Fibroblast of villous mesenchyme (primary cell): ENCODE results near the gene THSD4. TPM values are rescaled to one million over a fixed set of nuclear protein-coding genes. Genes with fewer than 3 reads are reported as not detected.

ENCODE experiments used
- DNase-seq: peaks from one replicate; pipeline ENCODE4 v3.0.0-alpha.2; 2010; ENCODE audit warnings: low read depth
- H3K4me3 ChIP-seq: 2 replicates; pipeline ENCODE4 v1.5.1; 2011; ENCODE audit warnings: low read depth, mild to moderate bottlenecking, low read length
- total RNA-seq: library from RNA; depleted of rRNA; stranded (reverse); fragments of >200 nt; gene quantifications from 2 replicates; pipeline ENCODE4 v1.2.3, GENCODE V29; 2012
- TF ChIP-seq, protein P1 (sequence below): IDR thresholded peaks from 2 replicates; pipeline ENCODE4 v1.5.1; 2012; ENCODE audit warnings: low read depth, mild to moderate bottlenecking, low read length; ENCODE audit not compliant: insufficient read depth

The THSD4 gene
- total RNA-seq, 1 donor = 76.4 TPM

DNA sequence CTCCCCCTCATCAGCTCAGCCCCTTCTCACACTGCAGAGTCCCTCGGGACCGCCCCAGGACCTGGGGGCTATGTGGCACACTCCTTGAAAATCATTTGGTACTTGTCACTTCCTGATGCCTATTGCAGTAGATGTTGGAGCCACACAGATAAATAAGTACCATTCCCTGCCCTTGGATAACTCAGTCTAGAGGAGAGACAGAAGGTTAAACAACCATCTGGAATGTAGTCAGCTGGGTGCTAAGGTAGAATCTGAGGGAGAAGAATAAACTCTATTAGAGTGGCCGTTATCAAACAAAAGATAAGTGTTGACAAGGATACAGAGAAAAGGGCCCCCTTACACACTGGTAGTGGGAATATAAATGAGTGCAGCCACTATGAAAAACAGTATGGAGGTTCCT is 582.8 kb downstream of the THSD4 start:
- no peak overlapping the region for H3K4me3 ChIP-seq
- TF ChIP-seq, protein P1, sequence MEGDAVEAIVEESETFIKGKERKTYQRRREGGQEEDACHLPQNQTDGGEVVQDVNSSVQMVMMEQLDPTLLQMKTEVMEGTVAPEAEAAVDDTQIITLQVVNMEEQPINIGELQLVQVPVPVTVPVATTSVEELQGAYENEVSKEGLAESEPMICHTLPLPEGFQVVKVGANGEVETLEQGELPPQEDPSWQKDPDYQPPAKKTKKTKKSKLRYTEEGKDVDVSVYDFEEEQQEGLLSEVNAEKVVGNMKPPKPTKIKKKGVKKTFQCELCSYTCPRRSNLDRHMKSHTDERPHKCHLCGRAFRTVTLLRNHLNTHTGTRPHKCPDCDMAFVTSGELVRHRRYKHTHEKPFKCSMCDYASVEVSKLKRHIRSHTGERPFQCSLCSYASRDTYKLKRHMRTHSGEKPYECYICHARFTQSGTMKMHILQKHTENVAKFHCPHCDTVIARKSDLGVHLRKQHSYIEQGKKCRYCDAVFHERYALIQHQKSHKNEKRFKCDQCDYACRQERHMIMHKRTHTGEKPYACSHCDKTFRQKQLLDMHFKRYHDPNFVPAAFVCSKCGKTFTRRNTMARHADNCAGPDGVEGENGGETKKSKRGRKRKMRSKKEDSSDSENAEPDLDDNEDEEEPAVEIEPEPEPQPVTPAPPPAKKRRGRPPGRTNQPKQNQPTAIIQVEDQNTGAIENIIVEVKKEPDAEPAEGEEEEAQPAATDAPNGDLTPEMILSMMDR = no peak
- no peak for DNase-seq

DNA sequence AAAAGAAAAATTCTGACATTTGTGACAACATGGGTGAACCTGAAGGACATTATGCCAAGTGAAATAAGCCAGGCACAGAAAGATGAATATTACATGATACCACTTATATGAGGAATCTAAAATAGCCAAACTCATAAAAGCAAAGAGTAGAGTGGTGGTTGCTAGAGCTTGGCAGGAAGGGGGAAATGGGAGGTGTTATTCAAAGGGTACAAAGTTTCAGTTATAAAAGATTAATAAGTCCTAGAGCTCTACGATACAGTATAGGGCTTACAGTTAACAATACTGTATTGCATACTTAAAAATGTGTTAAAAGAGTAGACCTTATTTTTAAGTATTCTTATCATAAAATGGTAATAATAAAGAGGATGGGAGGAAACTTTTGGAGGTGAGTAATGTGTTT is 583.5 kb downstream of the THSD4 start:
- DNase-seq = no peak
- no peak overlapping the region for H3K4me3 ChIP-seq
- TF ChIP-seq, protein P1 = no peak

DNA sequence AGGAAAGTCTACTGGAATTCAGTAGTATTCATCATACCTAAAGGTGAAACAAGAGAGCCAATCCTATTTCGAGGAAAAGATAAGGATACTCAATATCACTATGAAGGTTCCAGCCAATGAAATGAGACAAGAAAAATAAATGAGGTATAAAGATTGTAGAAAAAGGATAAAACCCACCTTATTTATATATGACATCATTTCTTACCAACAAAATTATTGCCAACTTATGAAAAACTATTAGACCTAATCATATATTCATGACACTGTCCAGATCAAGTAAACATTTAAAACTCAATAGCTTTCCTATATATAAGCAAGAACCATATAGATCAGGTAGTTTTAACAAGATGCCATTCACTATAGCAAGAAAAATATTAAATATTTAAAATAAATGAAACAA is 584.7 kb downstream of the THSD4 start:
- TF ChIP-seq, protein P1 = no peak
- DNase-seq = no peak
- no peak overlapping the region for H3K4me3 ChIP-seq

DNA sequence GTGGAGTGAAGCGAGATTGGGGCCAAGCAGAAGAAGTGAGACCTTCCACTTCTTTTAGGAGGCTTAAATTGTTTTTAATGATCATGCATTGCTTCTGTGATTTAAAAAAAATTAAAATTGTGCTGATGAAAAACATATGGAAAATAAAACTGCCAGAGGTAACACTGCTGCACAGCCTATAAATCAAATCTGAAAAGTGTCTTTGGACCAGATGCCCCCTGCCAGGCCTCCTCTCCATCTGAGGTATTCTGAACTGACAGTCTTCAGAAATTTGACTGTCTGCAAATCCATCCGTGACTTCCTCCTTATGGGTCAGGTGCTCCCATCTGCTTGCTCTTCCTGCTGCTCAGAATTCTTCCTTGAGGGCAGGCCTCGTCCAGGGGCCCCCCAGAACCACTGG is 586.5 kb downstream of the THSD4 start:
- TF ChIP-seq, protein P1 = no peak
- H3K4me3 ChIP-seq = no peak overlapping the region
- DNase-seq = no peak

DNA sequence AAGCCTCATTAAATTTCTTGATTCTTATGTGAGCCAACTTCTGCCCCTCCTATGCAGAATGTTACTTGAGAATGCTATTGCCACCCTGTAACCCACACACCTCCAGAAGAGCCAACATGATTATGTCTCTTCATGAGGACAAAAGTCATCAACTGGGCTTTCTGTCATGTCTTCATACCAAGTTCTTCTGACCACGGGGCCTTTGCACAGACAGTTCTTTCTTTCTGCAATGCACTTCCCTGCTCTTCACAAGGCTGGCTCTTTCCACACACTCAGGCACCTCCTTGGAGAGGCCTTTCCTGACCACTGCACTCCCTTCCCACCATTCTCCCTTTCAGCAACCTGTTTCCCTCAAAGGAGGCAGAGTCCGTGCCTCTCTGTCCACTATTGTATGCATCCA is 587.2 kb downstream of the THSD4 start:
- no peak for DNase-seq
- TF ChIP-seq, protein P1 = no peak
- H3K4me3 ChIP-seq = no peak overlapping the region

DNA sequence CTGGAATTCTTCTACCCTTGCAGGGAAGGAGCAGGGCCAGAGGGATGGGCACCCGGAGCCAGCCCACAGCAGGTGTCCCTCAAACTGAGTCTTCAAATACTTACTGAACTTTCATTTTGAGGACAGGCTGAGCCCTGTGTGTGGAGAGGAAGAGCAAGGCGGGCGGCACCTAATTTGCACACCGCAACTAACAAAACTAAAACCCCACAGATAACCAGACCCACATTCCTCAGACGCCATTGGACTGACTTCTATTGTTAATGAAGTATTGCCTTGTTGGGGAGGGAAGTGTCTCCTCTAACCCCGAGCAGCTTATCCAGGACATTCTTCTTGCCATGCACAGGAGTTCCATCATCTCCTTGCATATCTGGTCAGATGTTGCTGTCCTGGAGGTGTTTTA is 589.9 kb downstream of the THSD4 start:
- DNase-seq = peak; percentile 51
- no peak overlapping the region for H3K4me3 ChIP-seq
- TF ChIP-seq, protein P1 = no peak

DNA sequence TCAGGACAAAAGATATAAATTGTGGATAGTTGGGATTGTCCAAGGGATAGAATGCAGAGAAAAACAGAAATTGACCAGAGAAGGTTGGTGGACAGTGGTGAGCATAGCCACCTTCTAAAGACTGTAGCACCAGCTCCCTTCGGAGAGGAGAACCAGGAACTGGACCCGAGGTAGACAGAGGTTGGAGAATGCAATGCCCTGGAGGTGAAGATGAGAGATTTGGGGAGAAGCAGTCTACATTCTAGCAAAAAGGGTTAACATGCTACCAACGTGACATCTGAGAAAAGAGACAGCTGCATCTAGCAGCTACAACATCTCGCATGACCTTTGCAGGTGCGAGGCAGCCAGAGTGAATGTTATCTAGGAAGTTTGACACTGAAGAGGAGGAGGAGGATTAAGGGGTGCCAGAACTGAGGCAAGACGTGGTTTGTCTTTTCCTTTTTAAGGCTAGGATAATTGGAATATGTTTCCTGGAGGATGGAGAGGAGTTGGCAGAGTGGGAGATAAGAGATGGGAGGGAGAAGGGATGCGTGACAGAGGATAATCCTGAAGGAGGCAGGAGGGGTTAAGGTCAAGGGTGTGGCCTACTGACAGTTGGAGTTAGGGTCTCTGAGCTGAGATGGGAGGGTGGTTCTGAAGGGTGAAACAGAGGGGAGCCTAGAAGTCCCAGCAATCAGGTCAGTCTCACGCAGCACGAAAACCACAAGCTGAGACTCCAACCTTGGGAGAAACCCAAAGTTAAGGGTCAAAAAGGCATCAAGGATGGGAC is 591.4 kb downstream of the THSD4 start:
- no peak for DNase-seq
- TF ChIP-seq, protein P1 = no peak
- H3K4me3 ChIP-seq = no peak overlapping the region
